ENCODE results near the gene HIBADH.

The HIBADH gene

GRCh38 chr7:27547401-27547800 lies 115.3 kb downstream of the HIBADH start:
- TF ChIP-seq, protein P1, sequence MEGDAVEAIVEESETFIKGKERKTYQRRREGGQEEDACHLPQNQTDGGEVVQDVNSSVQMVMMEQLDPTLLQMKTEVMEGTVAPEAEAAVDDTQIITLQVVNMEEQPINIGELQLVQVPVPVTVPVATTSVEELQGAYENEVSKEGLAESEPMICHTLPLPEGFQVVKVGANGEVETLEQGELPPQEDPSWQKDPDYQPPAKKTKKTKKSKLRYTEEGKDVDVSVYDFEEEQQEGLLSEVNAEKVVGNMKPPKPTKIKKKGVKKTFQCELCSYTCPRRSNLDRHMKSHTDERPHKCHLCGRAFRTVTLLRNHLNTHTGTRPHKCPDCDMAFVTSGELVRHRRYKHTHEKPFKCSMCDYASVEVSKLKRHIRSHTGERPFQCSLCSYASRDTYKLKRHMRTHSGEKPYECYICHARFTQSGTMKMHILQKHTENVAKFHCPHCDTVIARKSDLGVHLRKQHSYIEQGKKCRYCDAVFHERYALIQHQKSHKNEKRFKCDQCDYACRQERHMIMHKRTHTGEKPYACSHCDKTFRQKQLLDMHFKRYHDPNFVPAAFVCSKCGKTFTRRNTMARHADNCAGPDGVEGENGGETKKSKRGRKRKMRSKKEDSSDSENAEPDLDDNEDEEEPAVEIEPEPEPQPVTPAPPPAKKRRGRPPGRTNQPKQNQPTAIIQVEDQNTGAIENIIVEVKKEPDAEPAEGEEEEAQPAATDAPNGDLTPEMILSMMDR (conservative IDR thresholded peaks at IDR 0.05): no peak
- peak overlapping the region; percentile 80 for H3K27ac ChIP-seq

- TF ChIP-seq, protein P1 (conservative IDR thresholded peaks at IDR 0.05): no peak
- H3K27ac ChIP-seq: peak overlapping the region; percentile 80
Observed at GRCh38 chr7:27546610-27547009, 116.1 kb downstream of the HIBADH start.

DNA sequence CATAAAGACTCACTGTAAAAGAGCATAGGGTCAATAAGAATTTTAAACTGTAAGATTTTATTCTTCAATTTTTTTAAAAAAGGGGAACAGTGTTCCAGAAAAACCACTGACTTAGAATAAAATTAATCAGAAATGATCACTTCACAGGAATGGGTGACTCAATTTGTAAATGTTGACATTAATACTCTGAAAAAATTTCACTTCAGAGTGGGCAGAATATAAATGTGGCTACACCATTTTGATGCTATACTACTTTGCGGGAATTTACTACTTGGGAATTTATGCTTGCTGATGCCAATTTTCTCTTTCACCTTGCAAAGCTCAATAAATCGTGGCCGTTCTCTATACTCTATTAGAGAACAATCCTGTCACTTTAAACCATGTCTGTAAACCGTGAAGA lies 126.9 kb downstream of the HIBADH start:
- TF ChIP-seq, protein P1 (conservative IDR thresholded peaks at IDR 0.05): no peak
- no peak overlapping the region for H3K27ac ChIP-seq

DNA sequence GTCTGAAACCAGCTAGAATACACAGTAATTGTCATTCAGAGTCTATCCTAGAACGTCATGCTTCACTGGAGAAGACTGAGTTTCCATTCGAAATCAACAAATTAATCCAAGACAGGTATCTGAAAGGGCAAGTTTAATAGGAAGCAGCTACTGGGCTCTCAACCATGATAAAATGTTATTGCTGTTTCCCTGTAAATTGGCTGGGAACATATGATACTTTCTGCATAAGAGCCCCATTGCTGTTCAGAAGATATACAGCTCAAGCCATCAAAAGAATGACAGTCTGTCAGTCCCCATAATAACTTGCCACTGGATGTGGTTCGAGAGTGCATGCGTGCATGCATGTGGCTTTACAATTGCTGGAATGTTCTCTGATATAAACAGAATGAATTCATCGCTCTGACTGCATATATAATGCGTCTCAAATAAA lies 129.0 kb downstream of the HIBADH start:
- H3K27ac ChIP-seq: peak overlapping the region; percentile 70
- TF ChIP-seq, protein P1 (conservative IDR thresholded peaks at IDR 0.05): no peak

DNA sequence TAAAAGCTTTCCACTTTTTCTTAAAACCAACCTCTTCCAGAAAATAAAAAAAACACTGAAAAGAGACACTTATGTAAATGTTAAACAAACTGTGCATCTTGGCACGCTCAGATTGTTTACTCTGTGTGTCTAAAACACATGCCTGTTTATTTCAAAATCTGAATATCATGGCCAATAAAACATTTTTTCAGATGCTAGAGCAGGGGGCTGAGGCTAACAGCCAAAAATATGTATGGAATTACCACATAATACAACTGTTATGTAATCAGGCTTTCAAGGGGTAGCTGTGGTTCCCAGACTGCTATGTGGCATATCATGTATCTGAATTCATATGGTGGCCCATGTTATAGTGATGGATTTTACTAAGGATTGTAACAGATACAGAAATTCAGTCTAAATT lies 130.4 kb downstream of the HIBADH start:
- TF ChIP-seq, protein P1 (conservative IDR thresholded peaks at IDR 0.05): no peak
- peak overlapping the region; percentile 70; the same call in 1 of the 2 replicates for H3K27ac ChIP-seq

- H3K27ac ChIP-seq: peak overlapping the region; percentile 40
Observed at GRCh38 chr7:27527348-27527714, 135.4 kb downstream of the HIBADH start.

DNA sequence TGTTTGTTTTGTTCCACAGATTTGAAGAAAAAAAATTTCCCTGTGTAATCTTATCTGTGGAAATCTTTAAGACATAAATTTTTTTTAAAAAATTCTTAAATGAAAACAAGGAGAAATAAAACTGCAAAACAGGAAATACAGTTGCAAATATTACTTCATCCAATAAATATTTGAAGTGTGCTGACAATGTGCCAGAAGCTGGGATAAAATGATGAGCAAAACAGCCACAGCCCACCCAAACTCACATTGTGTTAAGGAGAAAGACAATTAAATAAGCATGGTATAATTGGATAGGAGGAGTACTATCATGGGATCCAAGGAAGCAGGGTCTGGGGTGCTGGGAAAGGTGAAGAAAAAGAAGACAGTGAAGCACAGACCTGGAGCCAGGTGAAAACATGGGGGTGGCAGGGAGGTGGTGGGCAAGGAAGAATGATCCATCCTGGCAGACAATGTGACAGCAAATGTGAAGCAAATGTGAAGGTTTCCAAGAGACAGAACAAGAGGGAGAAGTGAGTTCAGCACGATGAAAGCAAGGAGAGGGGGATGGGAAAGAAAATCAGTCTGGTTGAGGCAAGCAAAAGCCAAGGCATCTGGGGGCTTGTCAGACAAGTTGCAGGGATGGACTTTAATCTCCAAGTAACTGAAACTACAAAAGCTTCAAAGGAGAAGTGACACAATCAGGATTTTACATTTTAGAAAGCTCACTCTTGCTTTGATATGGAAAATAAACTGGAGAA lies 135.9 kb downstream of the HIBADH start:
- TF ChIP-seq, protein P1 (conservative IDR thresholded peaks at IDR 0.05): no peak
- H3K27ac ChIP-seq: peak overlapping the region; percentile 40

More at GRCh38 chr7:27527348-27527714, 135.4 kb downstream of the HIBADH start:
- TF ChIP-seq, protein P1 (conservative IDR thresholded peaks at IDR 0.05): no peak
